HepG2 (cell line): ENCODE data around the gene CHDH. TPM values are rescaled to one million over a fixed set of nuclear protein-coding genes. Genes with fewer than 3 reads are reported as not detected.

Experiments
- FOSL2 ChIP-seq: sonication (generic); formaldehyde crosslinking; IDR thresholded peaks from 2 replicates; pipeline ENCODE4 v1.4.0; 2020; ENCODE audit warnings: missing genetic modification reagents
- STAT5B ChIP-seq: sonication (generic); formaldehyde crosslinking; IDR thresholded peaks from 2 replicates; pipeline ENCODE4 v1.4.0; 2020; ENCODE audit warnings: missing genetic modification reagents
- TCF12 ChIP-seq, 2 experiments: fragments of 450-650 bp in 1 of 2; sonication (generic) in 1 of 2; formaldehyde crosslinking in 1 of 2; IDR thresholded peaks; 2 replicates each; pipeline versions ENCODE4 v1.6.1 to v1.8.0; 2017 to 2022; ENCODE audit warnings: antibody characterized with exemption in 1 of 2, mild to moderate bottlenecking in 1 of 2, missing genetic modification reagents in 1 of 2, moderate library complexity in 1 of 2
- XBP1 ChIP-seq: sonication (generic); formaldehyde crosslinking; IDR thresholded peaks from 2 replicates; pipeline ENCODE4 v1.5.0; 2020; ENCODE audit warnings: missing genetic modification reagents
- ZBTB21 ChIP-seq: sonication (generic); formaldehyde crosslinking; IDR thresholded peaks from 2 replicates; pipeline ENCODE4 v1.4.0; 2020; ENCODE audit warnings: missing genetic modification reagents
- ZBTB38 ChIP-seq: sonication (generic); formaldehyde crosslinking; IDR thresholded peaks from 2 replicates; pipeline ENCODE4 v1.5.1; 2020; ENCODE audit warnings: mild to moderate bottlenecking, missing genetic modification reagents
- ZFP90 ChIP-seq: sonication (generic); formaldehyde crosslinking; IDR thresholded peaks from 2 replicates; pipeline ENCODE4 v1.8.0; 2022; ENCODE audit warnings: missing genetic modification reagents, mild to moderate bottlenecking, inconsistent platforms, borderline replicate concordance
- ZMYM4 ChIP-seq: sonication (generic); formaldehyde crosslinking; IDR thresholded peaks from 2 replicates; pipeline ENCODE4 v1.8.1; 2023; ENCODE audit warnings: mild to moderate bottlenecking, missing genetic modification reagents
- ZNF138 ChIP-seq: sonication (generic); formaldehyde crosslinking; IDR thresholded peaks from 2 replicates; pipeline ENCODE4 v1.5.0; 2020; ENCODE audit warnings: mild to moderate bottlenecking, low read depth, missing genetic modification reagents
- ZNF30 ChIP-seq: sonication (generic); formaldehyde crosslinking; IDR thresholded peaks from 2 replicates; pipeline ENCODE4 v1.5.0; 2020; ENCODE audit warnings: mild to moderate bottlenecking, missing genetic modification reagents
- ZNF577 ChIP-seq: sonication (generic); formaldehyde crosslinking; IDR thresholded peaks from 2 replicates; pipeline ENCODE4 v1.4.0; 2020; ENCODE audit warnings: mild to moderate bottlenecking, low read depth, missing genetic modification reagents, borderline replicate concordance
- ZNF616 ChIP-seq: sonication (generic); formaldehyde crosslinking; IDR thresholded peaks from 2 replicates; pipeline ENCODE4 v1.5.0; 2020; ENCODE audit warnings: low read depth, mild to moderate bottlenecking, missing genetic modification reagents
- ZNF737 ChIP-seq: sonication (generic); formaldehyde crosslinking; IDR thresholded peaks from 2 replicates; pipeline ENCODE4 v1.5.0; 2020; ENCODE audit warnings: missing genetic modification reagents, mild to moderate bottlenecking, borderline replicate concordance
- ZNF747 ChIP-seq: sonication (generic); formaldehyde crosslinking; IDR thresholded peaks from 2 replicates; pipeline ENCODE4 v1.8.1; 2023; ENCODE audit warnings: missing genetic modification reagents, mild to moderate bottlenecking, borderline replicate concordance
- ZNF761 ChIP-seq: sonication (generic); formaldehyde crosslinking; conservative IDR thresholded peaks from 2 replicates; pipeline ENCODE4 v1.4.0; 2020; ENCODE audit warnings: mild to moderate bottlenecking, missing genetic modification reagents
- polyA plus RNA-seq, 8 experiments: library from polyadenylated mRNA; depleted of rRNA in 3 of 8; stranded (reverse) in 7 of 8; unstranded in 1 of 8; fragments of >200 nt; fragmentation: Illumina TruSeq in 4 of 8; extraction: Trizol in 4 of 8; gene quantifications; 2 replicates each; pipeline versions ENCODE4 v1.2.1 to v1.2.3, GENCODE V29; 2011 to 2016; ENCODE audit warnings: low read depth in 4 of 8, missing spikeins in 1 of 8, mixed read lengths in 1 of 8; ENCODE audit not compliant: insufficient read depth in 1 of 8
- total RNA-seq, 5 experiments: library from RNA; depleted of rRNA; stranded (reverse); fragments of >200 nt; fragmentation: Illumina TruSeq; extraction: Trizol; gene quantifications; 2 replicates each; pipeline ENCODE4 v1.2.3, GENCODE V29; 2016; ENCODE audit warnings: low read depth in 1 of 5
- TF ChIP-seq, protein P1 (sequence below): sonication (generic); formaldehyde crosslinking; IDR thresholded peaks from 2 replicates; pipeline ENCODE4 v1.4.0; 2020; ENCODE audit warnings: missing genetic modification reagents, borderline replicate concordance
- TF ChIP-seq, protein P2 (sequence below): sonication (generic); formaldehyde crosslinking; IDR thresholded peaks from 2 replicates; pipeline ENCODE4 v1.4.0; 2020; ENCODE audit warnings: missing genetic modification reagents
- TF ChIP-seq, protein P3 (sequence below): IDR thresholded peaks from 2 replicates; pipeline ENCODE4 v1.6.1; 2016; ENCODE audit warnings: missing biosample characterization, missing genetic modification reagents, low read depth
- TF ChIP-seq, protein P4 (sequence below): sonication (generic); formaldehyde crosslinking; IDR thresholded peaks from 2 replicates; pipeline ENCODE4 v1.4.0; 2020; ENCODE audit warnings: missing genetic modification reagents
- TF ChIP-seq, protein P5 (sequence below): sonication (generic); formaldehyde crosslinking; IDR thresholded peaks from 2 replicates; pipeline ENCODE4 v1.4.0; 2020; ENCODE audit warnings: missing genetic modification reagents, borderline replicate concordance
- TF ChIP-seq, protein P6 (sequence below): sonication (generic); formaldehyde crosslinking; IDR thresholded peaks from 2 replicates; pipeline ENCODE4 v1.4.0; 2020; ENCODE audit warnings: mild to moderate bottlenecking, missing genetic modification reagents

The CHDH gene
- total and polyA plus RNA-seq, 2 of the 13 experiments (the other 11 are each of a cell fraction or from before 2014, with no cell fraction given) = 28.1 to 48.9 TPM

DNA sequence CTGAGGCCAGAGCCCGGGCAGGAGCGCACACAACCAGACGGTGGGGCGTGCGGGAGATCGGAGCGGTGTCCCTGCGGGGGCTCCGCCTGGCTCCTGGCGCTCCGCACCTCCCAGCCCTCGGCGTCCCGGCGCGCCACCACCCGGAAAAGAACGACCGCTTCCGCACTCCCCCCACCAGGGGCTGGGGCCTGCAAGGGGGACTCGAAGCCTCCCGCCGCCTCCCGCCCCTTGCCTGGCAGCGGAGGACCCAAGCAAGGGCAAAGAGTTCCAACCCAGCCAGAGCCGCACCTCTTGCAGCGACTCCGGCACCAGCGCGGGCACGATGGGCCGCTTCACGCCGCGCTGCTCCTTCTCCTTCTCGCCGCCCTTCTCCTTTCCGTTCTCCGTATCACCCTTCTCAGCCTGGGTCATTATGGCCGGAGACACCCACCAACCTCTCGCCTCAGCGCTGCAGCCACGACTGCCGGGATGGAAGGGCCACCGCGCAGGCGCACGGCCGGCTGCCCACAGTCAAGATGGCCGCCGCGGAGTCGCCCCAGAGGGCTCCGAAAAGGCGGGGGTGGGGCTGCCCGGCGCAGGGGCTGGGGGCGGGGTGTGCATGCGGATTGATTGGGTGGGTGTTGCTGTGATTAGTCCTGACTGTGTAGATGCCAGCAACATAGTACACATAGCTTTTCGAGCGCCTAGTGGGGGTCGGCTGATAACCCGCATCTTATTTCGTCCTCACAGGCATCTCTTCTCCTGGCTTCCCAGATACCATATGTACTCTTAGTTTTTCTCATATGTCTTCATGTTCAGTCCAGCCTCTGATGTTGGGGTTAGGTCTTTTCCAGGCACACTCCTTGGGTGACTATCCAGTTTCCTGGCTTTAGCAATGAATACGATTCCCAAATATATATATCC lies 35.7 kb upstream of the CHDH start, which contains the start of gene ACTR8 (continued):
- TF ChIP-seq, protein P1, sequence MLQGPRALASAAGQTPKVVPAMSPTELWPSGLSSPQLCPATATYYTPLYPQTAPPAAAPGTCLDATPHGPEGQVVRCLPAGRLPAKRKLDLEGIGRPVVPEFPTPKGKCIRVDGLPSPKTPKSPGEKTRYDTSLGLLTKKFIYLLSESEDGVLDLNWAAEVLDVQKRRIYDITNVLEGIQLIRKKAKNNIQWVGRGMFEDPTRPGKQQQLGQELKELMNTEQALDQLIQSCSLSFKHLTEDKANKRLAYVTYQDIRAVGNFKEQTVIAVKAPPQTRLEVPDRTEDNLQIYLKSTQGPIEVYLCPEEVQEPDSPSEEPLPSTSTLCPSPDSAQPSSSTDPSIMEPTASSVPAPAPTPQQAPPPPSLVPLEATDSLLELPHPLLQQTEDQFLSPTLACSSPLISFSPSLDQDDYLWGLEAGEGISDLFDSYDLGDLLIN (CRISPR knock-in tag) = no peak
- peak; percentile 60; the same call in 1 of the 2 replicates for TF ChIP-seq ZNF747
- TF ChIP-seq, protein P2, sequence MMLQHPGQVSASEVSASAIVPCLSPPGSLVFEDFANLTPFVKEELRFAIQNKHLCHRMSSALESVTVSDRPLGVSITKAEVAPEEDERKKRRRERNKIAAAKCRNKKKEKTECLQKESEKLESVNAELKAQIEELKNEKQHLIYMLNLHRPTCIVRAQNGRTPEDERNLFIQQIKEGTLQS (CRISPR knock-in tag) = no peak
- TF ChIP-seq, protein P3, sequence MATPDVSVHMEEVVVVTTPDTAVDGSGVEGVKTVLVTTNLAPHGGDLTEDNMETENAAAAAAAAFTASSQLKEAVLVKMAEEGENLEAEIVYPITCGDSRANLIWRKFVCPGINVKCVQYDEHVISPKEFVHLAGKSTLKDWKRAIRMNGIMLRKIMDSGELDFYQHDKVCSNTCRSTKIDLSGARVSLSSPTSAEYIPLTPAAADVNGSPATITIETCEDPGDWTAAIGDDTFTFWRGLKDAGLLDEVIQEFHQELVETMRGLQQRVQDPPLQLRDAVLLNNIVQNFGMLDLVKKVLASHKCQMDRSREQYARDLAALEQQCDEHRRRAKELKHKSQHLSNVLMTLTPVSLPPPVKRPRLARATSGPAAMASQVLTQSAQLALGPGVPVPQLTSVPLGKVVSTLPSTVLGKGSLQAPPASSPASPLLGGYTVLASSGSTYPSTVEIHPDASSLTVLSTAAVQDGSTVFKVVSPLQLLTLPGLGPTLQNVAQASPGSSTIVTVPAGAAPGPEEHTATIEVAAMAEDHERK (CRISPR knock-in tag) = 0 out of 2 replicates have a peak, but pooled peaks have one; percentile 18
- TF ChIP-seq ZMYM4 = peak; percentile 79
- no peak for TF ChIP-seq STAT5B
- TF ChIP-seq ZBTB21 (CRISPR knock-in tag) = no peak
- peak; percentile 57; the same call in 1 of the 2 replicates for TF ChIP-seq ZNF138
- TF ChIP-seq, protein P4, sequence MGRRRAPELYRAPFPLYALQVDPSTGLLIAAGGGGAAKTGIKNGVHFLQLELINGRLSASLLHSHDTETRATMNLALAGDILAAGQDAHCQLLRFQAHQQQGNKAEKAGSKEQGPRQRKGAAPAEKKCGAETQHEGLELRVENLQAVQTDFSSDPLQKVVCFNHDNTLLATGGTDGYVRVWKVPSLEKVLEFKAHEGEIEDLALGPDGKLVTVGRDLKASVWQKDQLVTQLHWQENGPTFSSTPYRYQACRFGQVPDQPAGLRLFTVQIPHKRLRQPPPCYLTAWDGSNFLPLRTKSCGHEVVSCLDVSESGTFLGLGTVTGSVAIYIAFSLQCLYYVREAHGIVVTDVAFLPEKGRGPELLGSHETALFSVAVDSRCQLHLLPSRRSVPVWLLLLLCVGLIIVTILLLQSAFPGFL (CRISPR knock-in tag) = no peak
- no peak for TF ChIP-seq ZNF577 (CRISPR knock-in tag)
- TF ChIP-seq, protein P5, sequence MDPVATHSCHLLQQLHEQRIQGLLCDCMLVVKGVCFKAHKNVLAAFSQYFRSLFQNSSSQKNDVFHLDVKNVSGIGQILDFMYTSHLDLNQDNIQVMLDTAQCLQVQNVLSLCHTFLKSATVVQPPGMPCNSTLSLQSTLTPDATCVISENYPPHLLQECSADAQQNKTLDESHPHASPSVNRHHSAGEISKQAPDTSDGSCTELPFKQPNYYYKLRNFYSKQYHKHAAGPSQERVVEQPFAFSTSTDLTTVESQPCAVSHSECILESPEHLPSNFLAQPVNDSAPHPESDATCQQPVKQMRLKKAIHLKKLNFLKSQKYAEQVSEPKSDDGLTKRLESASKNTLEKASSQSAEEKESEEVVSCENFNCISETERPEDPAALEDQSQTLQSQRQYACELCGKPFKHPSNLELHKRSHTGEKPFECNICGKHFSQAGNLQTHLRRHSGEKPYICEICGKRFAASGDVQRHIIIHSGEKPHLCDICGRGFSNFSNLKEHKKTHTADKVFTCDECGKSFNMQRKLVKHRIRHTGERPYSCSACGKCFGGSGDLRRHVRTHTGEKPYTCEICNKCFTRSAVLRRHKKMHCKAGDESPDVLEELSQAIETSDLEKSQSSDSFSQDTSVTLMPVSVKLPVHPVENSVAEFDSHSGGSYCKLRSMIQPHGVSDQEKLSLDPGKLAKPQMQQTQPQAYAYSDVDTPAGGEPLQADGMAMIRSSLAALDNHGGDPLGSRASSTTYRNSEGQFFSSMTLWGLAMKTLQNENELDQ = no peak
- TF ChIP-seq ZNF616 (CRISPR knock-in tag) = no peak; the same call in 1 of the 2 replicates
- TF ChIP-seq ZBTB38 (CRISPR knock-in tag) = peak; percentile 75; the same call in 1 of the 2 replicates
- TF ChIP-seq, protein P6, sequence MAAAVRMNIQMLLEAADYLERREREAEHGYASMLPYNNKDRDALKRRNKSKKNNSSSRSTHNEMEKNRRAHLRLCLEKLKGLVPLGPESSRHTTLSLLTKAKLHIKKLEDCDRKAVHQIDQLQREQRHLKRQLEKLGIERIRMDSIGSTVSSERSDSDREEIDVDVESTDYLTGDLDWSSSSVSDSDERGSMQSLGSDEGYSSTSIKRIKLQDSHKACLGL (CRISPR knock-in tag) = peak; percentile 77
- no peak; the same call in 1 of the 2 replicates for TF ChIP-seq ZFP90 (CRISPR knock-in tag)
- no peak for TF ChIP-seq TCF12 (IDR thresholded peaks at IDR 0.05)
- no peak; the same call in 1 of the 2 replicates for TF ChIP-seq TCF12 (CRISPR knock-in tag; IDR thresholded peaks at IDR 0.05)
- no peak; the same call in 1 of the 2 replicates for TF ChIP-seq ZNF761
- no peak for TF ChIP-seq XBP1
- TF ChIP-seq ZNF737 (CRISPR knock-in tag) = no peak
- TF ChIP-seq ZNF30 = no peak
- TF ChIP-seq FOSL2 (CRISPR knock-in tag) = peak; percentile 29; the same call in 1 of the 2 replicates
